ENCODE measurements around the gene LDLRAD4. TPM values are rescaled to one million over a fixed set of nuclear protein-coding genes. Genes with fewer than 3 reads are reported as not detected.

LDLRAD4 gene
- total RNA-seq, 1 donor from 2014 or later = 30.5 TPM

DNA sequence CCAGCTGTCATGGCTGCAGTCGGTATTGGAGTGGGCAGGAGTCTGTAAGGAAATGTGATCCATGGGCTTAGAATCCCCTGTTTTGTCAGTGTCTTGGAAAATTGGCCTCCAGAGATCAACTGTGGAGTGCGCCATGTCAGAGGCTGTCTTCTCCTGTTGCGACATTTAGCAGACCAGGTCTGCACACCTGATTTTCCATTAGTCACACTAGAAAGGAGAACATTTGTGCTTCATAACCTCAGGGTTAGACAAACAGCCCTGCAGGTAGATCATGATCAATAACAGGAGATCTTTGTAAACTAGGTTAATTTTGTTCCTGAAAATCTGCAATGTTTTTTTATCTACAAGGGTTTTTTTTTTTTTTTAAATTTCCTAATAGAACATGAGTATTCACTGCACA lies 28.0 kb downstream of the LDLRAD4 start:
- DNase-seq (ENCODE audit: low spot score) = no peak
- Mint-ChIP-seq H3K27me3 (ENCODE audit: low read depth) (no peaks in the 10 kb centered on the region), H3K36me3 (ENCODE audit: low read depth) (no peaks in the 10 kb centered on the region), H3K4me1 (ENCODE audit: low read depth) (no peaks in the 10 kb centered on the region), H3K4me3 (ENCODE audit: low read depth) (no peak overlapping the region), H3K27ac (no peak overlapping the region), H3K9me3 (no peaks in the 10 kb centered on the region)
- intact Hi-C loops (cut with micrococcal nuclease) = no loop called here

DNA sequence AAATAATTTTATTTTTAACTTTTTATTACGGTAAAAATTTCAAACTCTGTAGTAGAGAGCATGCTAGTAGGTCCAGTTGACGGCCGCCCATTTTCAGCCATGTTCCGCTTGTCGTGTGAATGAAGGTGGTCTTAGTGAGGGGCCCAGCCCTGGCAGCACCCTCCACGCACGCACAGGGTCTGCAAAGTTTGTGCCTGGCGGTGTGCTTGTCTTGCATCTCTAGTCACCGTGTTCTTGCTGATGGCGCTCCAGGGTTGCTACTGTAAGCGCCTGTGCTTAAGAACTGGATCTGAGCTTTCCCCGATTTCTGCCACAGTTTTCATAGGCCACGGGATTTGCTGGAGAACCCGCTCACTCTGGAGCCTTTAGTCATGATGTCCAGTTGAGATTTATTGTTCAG lies 28.9 kb downstream of the LDLRAD4 start:
- Mint-ChIP-seq H3K4me3 (ENCODE audit: low read depth) (no peak overlapping the region), H3K9me3 (no peaks in the 10 kb centered on the region), H3K36me3 (ENCODE audit: low read depth) (no peaks in the 10 kb centered on the region), H3K4me1 (ENCODE audit: low read depth) (no peaks in the 10 kb centered on the region), H3K27ac (no peak overlapping the region), H3K27me3 (ENCODE audit: low read depth) (no peaks in the 10 kb centered on the region)
- intact Hi-C loops (cut with micrococcal nuclease) = no loop called here
- DNase-seq (ENCODE audit: low spot score) = no peak

DNA sequence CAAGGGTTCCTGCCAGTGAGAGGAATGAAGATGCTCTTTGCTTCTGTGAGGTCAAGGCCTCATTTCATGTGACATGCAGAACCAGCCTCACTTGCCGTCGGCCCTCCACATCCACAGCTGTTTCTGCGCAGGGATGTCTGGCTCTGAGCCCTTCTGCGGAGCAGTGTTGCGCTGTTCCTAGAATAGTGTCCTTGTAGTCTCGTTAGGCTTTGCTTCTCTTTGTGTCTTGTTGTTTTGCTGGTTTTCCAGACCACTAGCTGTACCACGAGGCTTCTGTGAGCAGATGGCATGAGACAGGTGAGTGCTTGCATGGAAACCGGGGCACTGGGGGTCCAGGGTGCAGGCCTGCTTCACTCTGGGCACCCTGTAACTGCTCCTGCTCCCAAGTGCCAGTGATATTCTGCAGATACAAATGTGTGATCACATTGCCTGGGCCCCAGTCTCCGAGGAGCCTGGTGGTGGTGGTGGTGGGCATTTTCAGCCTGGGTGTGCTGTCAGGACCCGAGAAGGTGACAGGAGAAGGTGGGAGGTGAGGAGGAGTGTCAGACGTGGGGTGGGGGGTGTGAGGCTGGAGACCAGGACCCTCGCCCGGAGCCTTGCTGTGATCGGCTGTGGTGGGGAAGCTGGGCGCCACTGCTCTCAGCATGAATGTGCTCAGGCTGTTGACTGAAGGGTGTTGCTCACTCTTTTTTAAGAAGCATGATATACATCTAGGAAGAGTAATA lies 34.3 kb downstream of the LDLRAD4 start:
- Mint-ChIP-seq H3K4me3 (ENCODE audit: low read depth) (no peak overlapping the region), H3K4me1 (ENCODE audit: low read depth) (no peaks in the 10 kb centered on the region), H3K9me3 (no peaks in the 10 kb centered on the region), H3K27me3 (ENCODE audit: low read depth) (no peaks in the 10 kb centered on the region), H3K27ac (no peak overlapping the region), H3K36me3 (ENCODE audit: low read depth) (no peaks in the 10 kb centered on the region)
- no peak for DNase-seq (ENCODE audit: low spot score)
- intact Hi-C loops (cut with micrococcal nuclease) = no loop called here

DNA sequence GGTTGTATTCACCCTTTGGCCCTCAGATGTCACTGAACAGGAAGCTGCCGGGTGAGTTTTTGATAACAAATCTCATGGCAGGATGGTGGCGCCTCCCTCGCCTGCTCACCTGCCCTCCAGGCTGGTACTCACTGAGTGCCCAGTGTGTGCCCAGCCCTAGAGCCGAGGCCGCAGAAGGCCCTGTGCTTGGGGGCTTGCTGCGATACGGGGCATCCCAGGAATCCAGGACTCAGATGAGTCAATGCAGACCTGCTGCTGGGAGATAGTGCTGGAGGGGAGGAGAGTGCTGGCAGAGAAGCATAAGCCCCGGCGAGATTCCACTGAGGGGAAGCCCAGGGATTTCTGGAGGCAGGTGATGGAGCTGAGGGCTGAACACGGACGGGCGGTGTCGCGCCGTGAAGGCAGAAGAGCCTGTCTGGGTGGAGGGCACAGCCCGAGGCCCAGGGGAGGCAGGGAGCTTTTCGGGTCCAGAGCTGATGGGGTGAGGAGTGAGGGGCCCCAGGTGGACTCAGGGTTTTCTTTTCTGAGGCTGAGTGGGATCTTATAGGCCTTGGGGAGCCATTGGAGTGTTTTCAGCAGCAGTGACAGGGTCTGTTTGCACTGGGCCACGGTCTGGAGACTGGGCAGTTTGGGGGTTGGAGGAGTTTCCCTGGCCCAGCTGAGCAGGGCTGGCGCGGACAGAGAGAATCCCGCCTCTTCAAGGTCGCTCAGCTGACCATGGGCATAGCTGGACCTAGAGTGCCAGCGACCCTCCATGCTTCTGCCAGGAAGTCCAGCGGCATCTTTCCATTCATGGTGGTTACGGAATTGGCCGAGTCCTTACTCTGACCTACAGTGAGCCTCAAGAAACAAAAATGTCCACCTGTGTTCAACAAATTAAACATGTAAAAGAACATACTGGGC lies 35.5 kb downstream of the LDLRAD4 start:
- no peaks in the 10 kb centered on the region for H3K27me3 Mint-ChIP-seq (ENCODE audit: low read depth)
- H3K27ac Mint-ChIP-seq = no peak overlapping the region
- no peak for DNase-seq (ENCODE audit: low spot score)
- no peak overlapping the region for H3K4me3 Mint-ChIP-seq (ENCODE audit: low read depth)
- intact Hi-C loops (cut with micrococcal nuclease) = no loop called here
- H3K4me1 Mint-ChIP-seq (ENCODE audit: low read depth) = no peaks in the 10 kb centered on the region
- H3K36me3 Mint-ChIP-seq (ENCODE audit: low read depth) = no peaks in the 10 kb centered on the region
- H3K9me3 Mint-ChIP-seq = no peaks in the 10 kb centered on the region

DNA sequence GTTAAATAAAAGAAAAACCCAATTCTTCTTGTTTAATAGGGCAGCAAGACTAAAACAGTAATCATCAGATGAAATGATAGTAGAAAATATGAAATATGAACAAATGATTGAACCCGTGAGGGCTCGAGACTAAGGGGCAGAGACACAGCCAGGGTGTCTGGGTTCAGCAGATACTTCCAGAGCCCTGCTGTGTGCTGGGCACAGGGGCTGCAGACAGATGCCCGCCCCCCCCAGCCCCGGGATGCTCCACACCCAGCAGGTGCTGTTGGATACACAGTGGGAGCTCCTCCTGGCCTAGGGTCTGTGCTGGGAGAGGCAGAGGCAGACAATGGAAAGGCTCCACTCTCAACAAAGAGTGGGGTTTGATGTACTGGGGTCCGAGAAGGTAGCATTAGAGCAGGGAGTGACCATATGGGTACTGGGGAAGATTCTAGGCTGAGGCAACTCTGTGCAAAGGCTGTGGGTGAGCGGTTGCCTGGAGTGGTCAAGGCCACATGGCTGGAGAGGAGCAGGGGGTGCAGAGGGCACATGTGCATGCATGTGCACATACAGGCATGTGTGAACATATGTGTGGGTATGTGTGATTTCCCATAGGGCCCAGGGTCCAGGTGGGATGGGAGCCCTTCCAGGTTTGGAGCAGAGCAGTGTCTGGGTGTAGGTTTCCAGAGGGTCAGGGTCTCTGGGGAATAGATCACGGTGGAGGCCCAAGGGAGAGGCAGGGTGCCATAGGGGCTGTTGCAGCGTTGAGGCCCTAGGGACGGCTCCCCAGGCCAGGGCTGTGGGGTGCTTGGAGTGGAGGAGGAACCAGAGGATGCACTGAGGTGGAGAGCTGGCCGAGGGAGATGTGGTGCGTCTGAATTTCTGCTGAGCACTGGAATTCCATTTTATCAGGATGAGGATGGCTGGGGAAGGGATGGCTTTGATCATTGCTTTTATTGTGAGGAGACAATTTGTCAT lies 36.7 kb downstream of the LDLRAD4 start:
- intact Hi-C loops (cut with micrococcal nuclease) = no loop called here
- no peaks in the 10 kb centered on the region for H3K9me3 Mint-ChIP-seq
- H3K27me3 Mint-ChIP-seq (ENCODE audit: low read depth) = peaks cover 3% of the 10 kb centered on the region
- H3K27ac Mint-ChIP-seq = no peak overlapping the region
- H3K4me3 Mint-ChIP-seq (ENCODE audit: low read depth) = no peak overlapping the region
- H3K36me3 Mint-ChIP-seq (ENCODE audit: low read depth) = no peaks in the 10 kb centered on the region
- H3K4me1 Mint-ChIP-seq (ENCODE audit: low read depth) = peaks cover 3% of the 10 kb centered on the region
- no peak for DNase-seq (ENCODE audit: low spot score)

DNA sequence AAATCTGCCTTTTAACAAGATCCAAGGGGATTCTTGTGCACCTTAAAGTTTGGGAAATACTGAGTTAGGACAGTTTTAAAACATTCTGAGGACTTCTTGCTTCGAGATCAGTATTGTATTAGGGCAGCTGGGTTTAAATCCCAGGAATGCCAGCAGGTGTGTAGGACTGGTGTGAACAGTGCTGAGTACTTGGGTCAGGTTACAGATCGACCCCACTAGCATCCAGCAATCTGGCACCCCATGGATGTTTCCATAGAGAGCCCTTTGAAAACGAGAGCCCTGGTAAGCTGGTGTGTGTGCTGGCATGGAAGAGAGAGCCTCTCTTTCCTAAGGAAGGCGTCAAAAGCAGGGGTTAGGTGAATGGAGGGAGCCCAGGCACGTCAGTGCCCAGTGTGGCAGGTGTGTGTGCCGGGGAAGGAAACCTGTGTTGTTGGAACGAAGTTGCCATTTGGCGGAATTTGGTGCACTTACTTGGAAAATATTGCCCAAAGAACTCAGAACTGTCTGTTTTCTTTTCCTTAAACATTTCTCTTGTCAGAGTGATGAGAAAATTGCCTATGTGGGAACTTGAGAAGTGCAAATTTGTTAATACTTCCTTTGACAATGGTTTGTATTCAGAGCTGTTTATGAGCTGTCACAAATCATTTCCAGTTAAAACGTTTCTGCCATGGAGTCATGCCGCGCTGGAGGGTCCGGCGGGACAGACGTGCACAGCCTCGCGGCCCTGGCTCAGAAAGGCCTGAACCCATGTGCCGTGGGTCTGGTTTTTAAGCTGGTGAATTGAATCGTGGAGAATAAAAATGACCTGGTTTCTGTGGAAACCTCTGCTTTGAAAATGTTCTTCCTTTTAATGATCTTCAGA lies 38.1 kb downstream of the LDLRAD4 start:
- H3K27ac Mint-ChIP-seq = no peak overlapping the region
- no peak for DNase-seq (ENCODE audit: low spot score)
- intact Hi-C loops (cut with micrococcal nuclease) = no loop called here
- H3K4me1 Mint-ChIP-seq (ENCODE audit: low read depth) = peaks cover 17% of the 10 kb centered on the region
- peaks cover 3% of the 10 kb centered on the region for H3K27me3 Mint-ChIP-seq (ENCODE audit: low read depth)
- no peak overlapping the region for H3K4me3 Mint-ChIP-seq (ENCODE audit: low read depth)
- H3K36me3 Mint-ChIP-seq (ENCODE audit: low read depth) = no peaks in the 10 kb centered on the region
- H3K9me3 Mint-ChIP-seq = no peaks in the 10 kb centered on the region

DNA sequence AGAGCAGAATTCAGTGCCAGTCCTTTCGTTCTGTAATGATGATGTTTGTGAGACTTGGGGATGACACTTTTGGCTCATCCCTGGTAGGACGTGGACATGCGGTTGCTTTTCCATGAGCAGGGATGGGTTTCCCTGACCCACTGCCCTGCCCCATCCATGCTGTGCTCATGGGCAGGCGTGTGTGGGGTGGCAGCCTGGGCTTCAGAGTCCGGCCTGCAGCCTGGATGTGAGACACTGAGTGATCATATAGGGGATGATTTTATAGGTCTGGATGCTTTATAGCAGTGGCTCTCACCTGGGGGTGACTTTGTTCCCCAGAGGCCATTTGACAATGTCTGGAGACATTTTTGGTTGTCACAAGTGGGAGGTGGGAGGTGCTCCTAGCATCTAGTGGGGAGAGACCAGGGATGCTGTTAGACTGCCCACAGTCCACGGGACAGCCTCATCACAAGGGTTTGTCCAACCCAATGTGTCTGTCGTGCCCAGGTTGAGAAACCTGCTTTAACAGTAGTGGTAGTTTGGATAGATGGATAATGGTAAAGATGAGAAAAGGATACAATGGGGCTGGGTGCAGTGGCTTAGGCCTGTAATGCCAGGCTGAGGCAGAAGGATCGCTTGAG lies 38.9 kb downstream of the LDLRAD4 start:
- no peaks in the 10 kb centered on the region for H3K9me3 Mint-ChIP-seq
- peaks cover 3% of the 10 kb centered on the region for H3K27me3 Mint-ChIP-seq (ENCODE audit: low read depth)
- H3K4me3 Mint-ChIP-seq (ENCODE audit: low read depth) = no peak overlapping the region
- no peak overlapping the region for H3K27ac Mint-ChIP-seq
- no peak for DNase-seq (ENCODE audit: low spot score)
- H3K4me1 Mint-ChIP-seq (ENCODE audit: low read depth) = peaks cover 17% of the 10 kb centered on the region
- no peaks in the 10 kb centered on the region for H3K36me3 Mint-ChIP-seq (ENCODE audit: low read depth)
- intact Hi-C loops (cut with micrococcal nuclease) = no loop called here

DNA sequence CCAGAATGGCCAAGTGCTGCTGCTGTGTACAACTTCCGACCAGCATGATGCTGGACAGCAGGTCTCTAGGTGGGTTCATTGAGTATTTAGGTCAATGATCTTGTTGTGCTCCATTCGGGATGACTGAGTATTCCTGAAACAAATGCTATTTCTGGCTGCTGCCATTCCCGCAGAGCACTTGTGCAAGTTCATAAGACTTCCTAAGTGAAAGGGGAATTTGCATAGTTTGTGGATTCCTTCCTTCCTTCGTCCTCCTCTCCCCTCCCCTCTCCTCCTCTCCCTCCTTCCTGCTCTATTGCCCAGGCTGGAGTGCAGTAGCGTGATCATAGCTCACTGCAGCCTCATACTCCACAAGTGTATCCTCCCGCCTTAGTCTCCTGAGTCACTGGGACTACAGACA lies 40.4 kb downstream of the LDLRAD4 start:
- no peaks in the 10 kb centered on the region for H3K36me3 Mint-ChIP-seq (ENCODE audit: low read depth)
- DNase-seq (ENCODE audit: low spot score) = no peak
- H3K4me3 Mint-ChIP-seq (ENCODE audit: low read depth) = no peak overlapping the region
- no peak overlapping the region for H3K27ac Mint-ChIP-seq
- peaks cover 3% of the 10 kb centered on the region for H3K27me3 Mint-ChIP-seq (ENCODE audit: low read depth)
- H3K4me1 Mint-ChIP-seq (ENCODE audit: low read depth) = peaks cover 17% of the 10 kb centered on the region
- no peaks in the 10 kb centered on the region for H3K9me3 Mint-ChIP-seq
- intact Hi-C loops (cut with micrococcal nuclease) = no loop called here

DNA sequence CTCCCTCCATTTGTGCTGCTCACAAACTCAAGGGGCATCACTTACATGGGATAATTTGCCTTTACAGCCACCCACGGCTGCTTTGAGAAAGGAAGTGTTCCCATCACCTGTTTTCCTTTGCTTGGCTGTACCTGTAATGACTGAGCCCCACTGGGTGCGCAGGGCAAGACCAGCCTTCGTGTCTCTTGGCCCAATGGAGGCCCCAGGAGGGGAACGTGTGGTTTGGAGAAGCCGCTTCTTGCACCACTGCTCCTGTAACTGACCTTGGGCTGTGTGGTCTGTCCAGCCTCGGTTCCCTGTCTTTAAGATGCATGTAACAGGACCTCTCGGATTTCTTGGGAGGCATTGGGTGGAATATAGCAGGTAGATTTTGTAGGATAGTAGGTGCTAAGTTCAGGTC lies 41.1 kb downstream of the LDLRAD4 start:
- H3K9me3 Mint-ChIP-seq = no peaks in the 10 kb centered on the region
- H3K36me3 Mint-ChIP-seq (ENCODE audit: low read depth) = no peaks in the 10 kb centered on the region
- DNase-seq (ENCODE audit: low spot score) = no peak
- H3K27ac Mint-ChIP-seq = no peak overlapping the region
- H3K27me3 Mint-ChIP-seq (ENCODE audit: low read depth) = peaks cover 3% of the 10 kb centered on the region
- H3K4me1 Mint-ChIP-seq (ENCODE audit: low read depth) = peaks cover 17% of the 10 kb centered on the region
- intact Hi-C loops (cut with micrococcal nuclease) = no loop called here
- no peak overlapping the region for H3K4me3 Mint-ChIP-seq (ENCODE audit: low read depth)

DNA sequence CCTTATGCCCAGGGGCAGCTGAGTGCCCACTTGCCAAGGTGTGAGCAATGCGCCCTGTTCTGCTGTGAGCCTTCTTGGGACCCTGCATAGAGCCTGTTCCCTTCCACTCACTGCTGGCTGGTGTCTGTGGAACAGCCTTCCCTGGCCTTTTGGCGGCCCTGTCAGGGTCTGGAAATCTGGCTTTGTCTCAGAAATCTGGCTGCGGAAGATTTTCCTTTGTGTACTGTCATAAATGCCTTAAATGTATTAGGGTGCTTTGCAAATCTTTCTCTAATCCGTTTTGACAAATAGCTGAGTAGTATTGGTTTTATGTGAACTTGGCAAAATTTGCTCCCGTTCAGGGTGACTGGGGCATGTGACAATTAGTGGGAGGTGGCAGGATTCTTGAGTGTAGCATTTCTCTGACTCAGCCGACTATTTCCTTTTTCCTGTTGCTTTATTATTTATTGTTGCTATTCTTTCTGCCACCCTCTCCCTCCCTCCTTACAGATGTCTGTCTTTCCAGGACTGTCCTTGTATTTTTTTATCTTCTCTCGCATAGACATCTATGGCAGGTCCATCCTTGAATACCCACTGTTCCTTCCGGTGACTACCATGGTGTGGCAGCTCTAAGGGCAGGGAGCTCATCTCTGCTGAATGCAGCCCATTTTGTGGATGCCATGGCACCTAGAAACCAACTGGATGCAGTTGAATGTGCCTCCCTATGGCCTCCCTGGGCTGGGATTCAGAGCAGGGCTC lies 41.8 kb downstream of the LDLRAD4 start:
- H3K9me3 Mint-ChIP-seq = no peaks in the 10 kb centered on the region
- intact Hi-C loops (cut with micrococcal nuclease) = no loop called here
- no peaks in the 10 kb centered on the region for H3K36me3 Mint-ChIP-seq (ENCODE audit: low read depth)
- no peak for DNase-seq (ENCODE audit: low spot score)
- peaks cover 3% of the 10 kb centered on the region for H3K27me3 Mint-ChIP-seq (ENCODE audit: low read depth)
- peaks cover 23% of the 10 kb centered on the region for H3K4me1 Mint-ChIP-seq (ENCODE audit: low read depth)
- no peak overlapping the region for H3K27ac Mint-ChIP-seq
- H3K4me3 Mint-ChIP-seq (ENCODE audit: low read depth) = no peak overlapping the region

DNA sequence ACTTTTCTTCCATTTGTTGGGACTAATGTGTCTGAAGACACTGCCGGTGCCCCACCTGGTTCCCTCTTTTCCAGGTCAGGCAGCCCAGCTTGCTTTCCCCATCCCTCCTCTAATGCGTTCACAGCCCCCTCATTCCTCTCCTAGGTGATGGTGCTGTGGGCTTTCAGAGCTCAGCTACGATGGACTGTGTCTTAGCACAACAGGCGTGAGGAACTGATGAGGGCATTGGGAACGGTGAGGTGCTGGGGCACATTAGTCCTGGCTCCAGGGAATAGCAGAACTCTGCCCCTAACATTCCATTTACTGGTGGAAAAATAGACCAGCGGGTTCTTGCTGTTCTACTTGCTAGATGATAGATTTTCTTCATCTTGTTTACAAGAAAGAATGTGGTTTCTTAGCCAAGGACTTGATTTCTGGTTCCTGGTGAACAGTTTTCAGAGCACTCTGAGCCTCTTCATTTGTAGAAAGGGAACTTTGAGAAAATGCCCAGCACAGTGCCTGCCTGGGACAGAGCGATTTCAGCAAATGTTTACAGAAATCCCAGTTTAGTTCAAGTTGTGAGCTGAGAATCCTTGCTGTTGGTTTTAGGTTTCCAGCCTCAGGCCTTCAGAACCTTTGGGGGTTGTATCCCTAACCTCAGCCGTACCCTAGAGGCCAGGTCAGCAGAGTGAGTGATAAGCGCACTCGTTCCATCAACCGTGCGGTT lies 42.5 kb downstream of the LDLRAD4 start:
- peaks cover 3% of the 10 kb centered on the region for H3K27me3 Mint-ChIP-seq (ENCODE audit: low read depth)
- H3K4me3 Mint-ChIP-seq (ENCODE audit: low read depth) = no peak overlapping the region
- no peaks in the 10 kb centered on the region for H3K36me3 Mint-ChIP-seq (ENCODE audit: low read depth)
- intact Hi-C loops (cut with micrococcal nuclease) = no loop called here
- H3K4me1 Mint-ChIP-seq (ENCODE audit: low read depth) = peaks cover 30% of the 10 kb centered on the region
- no peaks in the 10 kb centered on the region for H3K9me3 Mint-ChIP-seq
- no peak overlapping the region for H3K27ac Mint-ChIP-seq
- no peak for DNase-seq (ENCODE audit: low spot score)
